Loucy (cell line): ENCODE results near the gene CYB5D1.

ENCODE experiments used
- H2AFZ ChIP-seq: fragments of 200-600 bp; sonication (generic); 2 replicates; pipeline ENCODE4 v1.6.0; 2016; ENCODE audit warnings: antibody characterized with exemption, mild to moderate bottlenecking, low read length, moderate library complexity
- H3F3A ChIP-seq: fragments of 200-600 bp; 2 replicates; pipeline ENCODE4 v1.6.0; 2016; ENCODE audit warnings: antibody characterized with exemption, low read depth, mild to moderate bottlenecking
- H3K27me3 ChIP-seq: fragments of 200-600 bp; sonication (generic); 2 replicates; pipeline ENCODE4 v1.6.1; 2014; ENCODE audit warnings: low read length, mild to moderate bottlenecking; ENCODE audit not compliant: insufficient read depth, poor library complexity, severe bottlenecking
- H3K36me3 ChIP-seq: fragments of 200-600 bp; sonication (generic); 2 replicates; pipeline ENCODE4 v1.6.1; 2016; ENCODE audit warnings: low read length; ENCODE audit not compliant: insufficient read depth
- H3K4me1 ChIP-seq: fragments of 200-600 bp; sonication (generic); 2 replicates; pipeline ENCODE4 v1.5.1; 2014; ENCODE audit warnings: low read length, mild to moderate bottlenecking; ENCODE audit not compliant: insufficient read depth, poor library complexity, severe bottlenecking
- H3K4me2 ChIP-seq: fragments of 200-600 bp; sonication (generic); 2 replicates; pipeline ENCODE4 v1.6.0; 2014; ENCODE audit warnings: antibody characterized with exemption, low read length, low read depth, mild to moderate bottlenecking; ENCODE audit not compliant: poor library complexity, severe bottlenecking
- H3K4me3 ChIP-seq: fragments of 200-600 bp; sonication (generic); 2 replicates; pipeline ENCODE4 v1.5.1; 2014; ENCODE audit warnings: low read length, mild to moderate bottlenecking, mixed read lengths; ENCODE audit not compliant: poor library complexity, severe bottlenecking
- H3K79me2 ChIP-seq: fragments of 200-600 bp; sonication (generic); 2 replicates; pipeline ENCODE4 v1.6.1; 2014; ENCODE audit warnings: low read length; ENCODE audit not compliant: insufficient read depth
- H3K9ac ChIP-seq: fragments of 200-600 bp; sonication (generic); 2 replicates; pipeline ENCODE4 v1.6.0; 2014; ENCODE audit warnings: mild to moderate bottlenecking, low read depth, low read length, moderate library complexity; ENCODE audit not compliant: poor library complexity, severe bottlenecking
- H3K9me2 ChIP-seq: fragments of 200-600 bp; sonication (generic); replicated peaks from 2 replicates; pipeline ENCODE4 v1.6.1; 2016; ENCODE audit warnings: low read depth, low read length, mixed read lengths
- H3K9me3 ChIP-seq: fragments of 200-600 bp; sonication (generic); 2 replicates; pipeline ENCODE4 v1.6.1; 2014; ENCODE audit warnings: mild to moderate bottlenecking, antibody characterized with exemption, low read length, low read depth; ENCODE audit not compliant: insufficient read depth
- H4K20me1 ChIP-seq: fragments of 200-600 bp; sonication (generic); 2 replicates; pipeline ENCODE4 v1.6.0; 2014; ENCODE audit warnings: antibody characterized with exemption, low read length, mild to moderate bottlenecking; ENCODE audit not compliant: insufficient read depth, poor library complexity, severe bottlenecking
- CTCF ChIP-seq: fragments of 200-600 bp; sonication (generic); conservative IDR thresholded peaks from 2 replicates; pipeline ENCODE4 v1.5.1; 2014; ENCODE audit warnings: mild to moderate bottlenecking, antibody characterized with exemption, low read length
- EZH2phosphoT487 ChIP-seq: fragments of 200-600 bp; IDR thresholded peaks from 2 replicates; pipeline ENCODE4 v1.6.1; 2018; ENCODE audit warnings: antibody characterized with exemption, mild to moderate bottlenecking, moderate library complexity, borderline replicate concordance

Gene CYB5D1

DNA sequence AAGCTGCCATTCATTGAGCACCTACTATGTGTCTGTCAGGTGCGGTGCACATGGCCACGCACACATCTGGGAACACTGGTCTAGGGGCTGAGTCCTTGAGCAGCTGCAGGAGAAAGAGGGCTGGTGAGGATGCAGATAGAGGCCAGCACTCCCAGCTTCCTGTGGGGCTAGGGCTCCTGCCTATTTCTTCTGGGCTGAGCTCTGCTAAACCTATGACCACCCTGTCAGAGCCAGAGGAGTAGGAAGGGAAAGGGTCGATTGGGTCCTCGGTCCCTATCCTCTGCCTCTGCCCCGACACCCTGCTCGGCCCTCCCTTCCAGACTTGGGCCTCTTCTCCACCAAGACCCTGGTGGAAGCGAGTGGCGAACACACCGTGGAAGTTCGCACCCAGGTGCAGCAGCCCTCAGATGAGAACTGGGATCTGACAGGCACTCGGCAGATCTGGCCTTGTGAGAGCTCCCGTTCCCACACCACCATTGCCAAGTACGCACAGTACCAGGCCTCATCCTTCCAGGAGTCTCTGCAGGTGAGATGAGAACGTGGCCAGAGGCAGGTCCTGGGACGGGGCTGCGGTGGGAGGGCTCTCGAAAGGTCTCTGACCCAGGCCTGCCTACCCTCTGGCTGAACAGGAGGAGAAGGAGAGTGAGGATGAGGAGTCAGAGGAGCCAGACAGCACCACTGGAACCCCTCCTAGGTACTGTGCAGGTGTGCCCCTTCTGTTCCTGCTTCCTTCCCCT lies 6.9 kb upstream of the CYB5D1 start:
- TF ChIP-seq EZH2phosphoT487 (no peak), CTCF (no peak)
- H3K4me3 ChIP-seq: no peak overlapping the region
- H3K4me2 ChIP-seq: no peak overlapping the region
- H3K27me3 ChIP-seq: no peaks in the 10 kb centered on the region
- peaks cover 20% of the 10 kb centered on the region for H4K20me1 ChIP-seq
- no peaks in the 10 kb centered on the region for H3K4me1 ChIP-seq
- peaks cover 62% of the 10 kb centered on the region; the same call in 1 of the 2 replicates for H3K36me3 ChIP-seq
- no peaks in the 10 kb centered on the region for H3K9me3 ChIP-seq
- H2AFZ ChIP-seq: no peak overlapping the region
- H3K9me2 ChIP-seq: no peaks in the 10 kb centered on the region
- no peak overlapping the region for H3K9ac ChIP-seq
- H3F3A ChIP-seq: no peaks in the 10 kb centered on the region
- H3K79me2 ChIP-seq: no peaks in the 10 kb centered on the region

- Histone ChIP-seq H3K9ac (no peak overlapping the region), H3K9me3 (no peaks in the 10 kb centered on the region), H3K27me3 (no peaks in the 10 kb centered on the region), H3K4me1 (peaks cover 6% of the 10 kb centered on the region), H3K9me2 (no peaks in the 10 kb centered on the region), H3K4me3 (no peak overlapping the region), H3K79me2 (no peaks in the 10 kb centered on the region), H3F3A (no peaks in the 10 kb centered on the region), H3K36me3 (peaks cover 58% of the 10 kb centered on the region; the same call in 1 of the 2 replicates), H4K20me1 (peaks cover 21% of the 10 kb centered on the region), H2AFZ (no peak overlapping the region), H3K4me2 (no peak overlapping the region)
- TF ChIP-seq EZH2phosphoT487 (no peak), CTCF (peak; percentile 79)
Observed at GRCh38 chr17:7851438-7852261, 6.2 kb upstream of the CYB5D1 start.

DNA sequence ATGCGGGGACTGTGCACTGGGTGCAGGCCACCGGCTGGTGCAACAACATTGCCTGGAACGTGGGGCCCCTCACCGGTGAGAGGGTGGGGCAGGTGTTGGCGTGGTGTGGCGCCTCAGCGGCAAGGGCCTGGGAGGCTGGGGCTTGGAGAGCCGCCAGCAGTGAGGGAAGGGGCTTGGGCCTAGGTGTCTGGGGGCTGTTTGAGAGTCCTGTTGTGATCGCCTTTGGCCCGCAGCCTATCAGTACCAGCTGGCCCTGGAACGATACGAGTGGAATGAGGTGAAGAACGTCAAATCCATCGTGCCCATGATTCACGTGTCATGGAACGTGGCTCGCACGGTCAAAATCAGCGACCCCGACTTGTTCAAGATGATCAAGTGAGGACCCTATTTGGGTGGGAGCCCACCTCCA lies 5.5 kb upstream of the CYB5D1 start:
- peaks cover 21% of the 10 kb centered on the region for H4K20me1 ChIP-seq
- H3K9me2 ChIP-seq: no peaks in the 10 kb centered on the region
- no peak overlapping the region for H3K4me2 ChIP-seq
- H3K4me1 ChIP-seq: peaks cover 9% of the 10 kb centered on the region
- H3K27me3 ChIP-seq: no peaks in the 10 kb centered on the region
- H3K36me3 ChIP-seq: peaks cover 53% of the 10 kb centered on the region; the same call in 1 of the 2 replicates
- TF ChIP-seq CTCF (no peak), EZH2phosphoT487 (no peak)
- H2AFZ ChIP-seq: no peak overlapping the region
- H3F3A ChIP-seq: no peaks in the 10 kb centered on the region
- H3K9me3 ChIP-seq: no peaks in the 10 kb centered on the region
- H3K79me2 ChIP-seq: no peaks in the 10 kb centered on the region
- no peak overlapping the region for H3K9ac ChIP-seq
- no peak overlapping the region for H3K4me3 ChIP-seq
